HFF-Myc (cell line): ENCODE results near the gene SHISA7.

ENCODE experiments used
- DNase-seq: peaks from one replicate; pipeline ENCODE4 v3.0.0-alpha.2; 2011; ENCODE audit warnings: low read depth; ENCODE audit errors: extremely low read depth
- H3K4me3 ChIP-seq: replicated peaks from 2 replicates; pipeline ENCODE4 v1.5.1; 2011; ENCODE audit warnings: low read depth, mild to moderate bottlenecking, control low read depth, low read length
- CTCF ChIP-seq: IDR thresholded peaks from 2 replicates; pipeline ENCODE4 v1.5.1; 2012; ENCODE audit warnings: mild to moderate bottlenecking, low read depth, low read length, control low read depth; ENCODE audit errors: missing control alignments

SHISA7 gene

GRCh38 chr19:55435020-55435419 is 8.1 kb downstream of the SHISA7 start:
- no peak for TF ChIP-seq CTCF
- H3K4me3 ChIP-seq = no peak overlapping the region
- no peak for DNase-seq

GRCh38 chr19:55434356-55434919 is 8.7 kb downstream of the SHISA7 start:
- DNase-seq = no peak
- TF ChIP-seq CTCF = no peak
- no peak overlapping the region for H3K4me3 ChIP-seq

GRCh38 chr19:55433292-55433691 is 9.8 kb downstream of the SHISA7 start:
- no peak for TF ChIP-seq CTCF
- no peak overlapping the region for H3K4me3 ChIP-seq
- no peak for DNase-seq

- no peak overlapping the region for H3K4me3 ChIP-seq
- no peak for TF ChIP-seq CTCF
- DNase-seq = no peak
Observed at GRCh38 chr19:55432241-55432959, 10.7 kb downstream of the SHISA7 start.

- DNase-seq = no peak
- no peak for TF ChIP-seq CTCF
- no peak overlapping the region for H3K4me3 ChIP-seq
Observed at GRCh38 chr19:55431183-55431582, 11.9 kb downstream of the SHISA7 start.

- TF ChIP-seq CTCF = no peak
- DNase-seq = no peak
- H3K4me3 ChIP-seq = no peak overlapping the region
Observed at GRCh38 chr19:55426042-55426441, 17.1 kb downstream of the SHISA7 start.
